Measurements from ENCODE around the gene MYCT1. TPM values are rescaled to one million over a fixed set of nuclear protein-coding genes. Genes with fewer than 3 reads are reported as not detected.

Gene MYCT1
- total RNA-seq, 1 experiment from 2014 or later, result not detected

- H3K4me3 ChIP-seq (ENCODE audit: low read depth in 2 of 2, low read length in 2 of 2), result no peak overlapping the region
- no TSS peak for BruUV-seq (replicated peaks)
- CTCF ChIA-PET, result no interaction called here
- no peak for ATAC-seq
- H3K9me3 ChIP-seq (ENCODE audit: control insufficient read depth, insufficient read depth, low read depth, low read length), result no peaks in the 10 kb centered on the region
- no peaks in the 10 kb centered on the region for H3K27me3 ChIP-seq (ENCODE audit: control insufficient read depth, insufficient read depth, low read length)
- POLR2A ChIA-PET, result no interaction called here
- in situ Hi-C loops (cut with HindIII; ENCODE audit: low pct_unique_long_range_greater_than_20kb, low sequenced_read_pairs) (no loop called here), intact Hi-C loops (cut with micrococcal nuclease; ENCODE audit: unreplicated experiment) (loop anchor here (2.0 to 5.0 kb wide), 2 partner anchors 118 to 184 kb away; no protein-coding TSS in a partner anchor)
- H3K36me3 ChIP-seq (ENCODE audit: control insufficient read depth, insufficient read depth, low read length), result no peaks in the 10 kb centered on the region
- no peak overlapping the region for H3K27ac ChIP-seq (ENCODE audit: low read length)
- H3K4me1 ChIP-seq (ENCODE audit: control insufficient read depth, insufficient read depth, low read length), result no peaks in the 10 kb centered on the region
- TF ChIP-seq POLR2AphosphoS5 (IDR thresholded peaks at IDR 0.05; ENCODE audit: low read depth, low read length) (no peak), CTCF (IDR thresholded peaks at IDR 0.05) (no peak), TCF7L2 (IDR thresholded peaks at IDR 0.05; ENCODE audit: low read depth, low read length) (no peak), SIN3A (IDR thresholded peaks at IDR 0.05; ENCODE audit: borderline replicate concordance, insufficient read depth, low read depth, low read length) (no peak), REST (IDR thresholded peaks at IDR 0.05; ENCODE audit: insufficient read depth in 1 of 2, low read depth in 2 of 2, low read length in 1 of 2) (no peak)
- no peak for DNase-seq (ENCODE audit: low read depth, low spot score)
These were observed 26.5 kb upstream of the MYCT1 start for GRCh38 chr6:152671171-152671570.

- Histone ChIP-seq H3K27me3 (ENCODE audit: control insufficient read depth, insufficient read depth, low read length) (no peaks in the 10 kb centered on the region), H3K27ac (ENCODE audit: low read length) (no peak overlapping the region), H3K36me3 (ENCODE audit: control insufficient read depth, insufficient read depth, low read length) (no peaks in the 10 kb centered on the region), H3K4me1 (ENCODE audit: control insufficient read depth, insufficient read depth, low read length) (no peaks in the 10 kb centered on the region), H3K9me3 (ENCODE audit: control insufficient read depth, insufficient read depth, low read depth, low read length) (no peaks in the 10 kb centered on the region), H3K4me3 (ENCODE audit: low read depth in 2 of 2, low read length in 2 of 2) (no peak overlapping the region)
- intact Hi-C loops (cut with micrococcal nuclease; ENCODE audit: unreplicated experiment) (loop anchor here (5.0 kb wide), 1 partner anchor 186 kb away; no protein-coding TSS in a partner anchor), in situ Hi-C loops (cut with HindIII; ENCODE audit: low pct_unique_long_range_greater_than_20kb, low sequenced_read_pairs) (no loop called here)
- no peak for ATAC-seq
- ChIA-PET POLR2A (no interaction called here), CTCF (interaction anchor here (0.7 kb wide), 1 partner anchor 120 kb away, joined by 5 read pairs; no protein-coding TSS in a partner anchor)
- BruUV-seq (replicated peaks), result no TSS peak
- DNase-seq (ENCODE audit: low read depth, low spot score), result no peak
- TF ChIP-seq CTCF (IDR thresholded peaks at IDR 0.05) (no peak), SIN3A (IDR thresholded peaks at IDR 0.05; ENCODE audit: borderline replicate concordance, insufficient read depth, low read depth, low read length) (no peak), REST (IDR thresholded peaks at IDR 0.05; ENCODE audit: insufficient read depth in 1 of 2, low read depth in 2 of 2, low read length in 1 of 2) (no peak)
These were observed 24.5 kb upstream of the MYCT1 start for GRCh38 chr6:152673236-152673635.

All from Panc1 (cell line).